Astrocyte (in vitro differentiated cells and primary cell): ENCODE measurements around the gene RAB40AL. TPM values are rescaled to one million over a fixed set of nuclear protein-coding genes. Genes with fewer than 3 reads are reported as not detected.
A peak's percentile ranks its signal among the peaks of the same experiment; 100 is the strongest.

Experiments used
- DNase-seq: peaks from one replicate; pipeline ENCODE4 v3.0.0-alpha.2; 2010; ENCODE audit warnings: low read depth
- FAIRE-seq: peaks from 2 replicates; lab custom pipeline; 2011; peaks lifted over from hg19 to GRCh38; lab: Jason Lieb, UNC
- H2AFZ ChIP-seq: 2 replicates; pipeline ENCODE4 v1.6.0; 2012; ENCODE audit warnings: low read depth, low read length, inconsistent platforms
- H3K27ac ChIP-seq: 2 replicates; pipeline ENCODE4 v1.5.1; 2011; ENCODE audit warnings: low read depth, low read length, inconsistent platforms
- H3K27me3 ChIP-seq: 2 replicates; pipeline ENCODE4 v1.6.0; 2011; ENCODE audit warnings: low read length, inconsistent platforms; ENCODE audit not compliant: insufficient read depth
- H3K36me3 ChIP-seq: 2 replicates; pipeline ENCODE4 v1.5.1; 2011; ENCODE audit warnings: low read length, inconsistent platforms; ENCODE audit not compliant: insufficient read depth
- H3K4me1 ChIP-seq: 2 replicates; pipeline ENCODE4 v1.5.1; 2011; ENCODE audit warnings: low read length, inconsistent platforms; ENCODE audit not compliant: insufficient read depth
- H3K4me2 ChIP-seq: 2 replicates; pipeline ENCODE4 v1.6.0; 2012; ENCODE audit warnings: low read length, inconsistent platforms
- H3K4me3 ChIP-seq: 2 replicates; pipeline ENCODE4 v1.5.1; 2011; ENCODE audit warnings: low read depth, mild to moderate bottlenecking, low read length, inconsistent platforms; ENCODE audit not compliant: insufficient read depth
- H3K79me2 ChIP-seq: 2 replicates; pipeline ENCODE4 v1.6.0; 2012; ENCODE audit warnings: mild to moderate bottlenecking, low read length, inconsistent platforms; ENCODE audit not compliant: insufficient read depth
- H3K9ac ChIP-seq: 2 replicates; pipeline ENCODE4 v1.6.0; 2012; ENCODE audit warnings: mild to moderate bottlenecking, low read length, inconsistent platforms
- H3K9me3 ChIP-seq: 2 replicates; pipeline ENCODE4 v1.5.1; 2012; ENCODE audit warnings: low read depth, mild to moderate bottlenecking, low read length, inconsistent platforms; ENCODE audit not compliant: insufficient read depth
- H4K20me1 ChIP-seq: 2 replicates; pipeline ENCODE4 v1.6.0; 2012; ENCODE audit warnings: low read length, inconsistent platforms; ENCODE audit not compliant: insufficient read depth
- H3K27ac Mint-ChIP-seq: one replicate; pipeline ENCODE4 v1.8.0; 2021; ENCODE audit warnings: mild to moderate bottlenecking, mixed read lengths; ENCODE audit not compliant: unreplicated experiment
- H3K27me3 Mint-ChIP-seq: one replicate; pipeline ENCODE4 v1.8.0; 2021; ENCODE audit warnings: low read depth, mixed read lengths; ENCODE audit not compliant: unreplicated experiment
- H3K36me3 Mint-ChIP-seq: one replicate; pipeline ENCODE4 v1.8.0; 2021; ENCODE audit warnings: low read depth, mixed read lengths; ENCODE audit not compliant: unreplicated experiment
- H3K4me1 Mint-ChIP-seq: one replicate; pipeline ENCODE4 v1.8.0; 2021; ENCODE audit warnings: low read depth, mixed read lengths; ENCODE audit not compliant: unreplicated experiment
- H3K4me3 Mint-ChIP-seq: one replicate; pipeline ENCODE4 v1.8.0; 2021; ENCODE audit warnings: mild to moderate bottlenecking, moderate library complexity, mixed read lengths; ENCODE audit not compliant: unreplicated experiment
- H3K9me3 Mint-ChIP-seq: one replicate; pipeline ENCODE4 v1.8.0; 2021; ENCODE audit warnings: mild to moderate bottlenecking, mixed read lengths; ENCODE audit not compliant: unreplicated experiment
- EZH2 ChIP-seq: IDR thresholded peaks from 2 replicates; pipeline ENCODE4 v1.6.1; 2012; ENCODE audit warnings: mild to moderate bottlenecking, low read length, inconsistent platforms; ENCODE audit not compliant: insufficient read depth
- total RNA-seq: library from RNA; stranded (reverse); gene quantifications from 2 replicates; pipeline ENCODE4 v1.2.1, GENCODE V29; 2021
- TF ChIP-seq, protein P1 (sequence below): IDR thresholded peaks from 2 replicates; pipeline ENCODE4 v1.5.1; 2011; ENCODE audit warnings: low read depth, mild to moderate bottlenecking, inconsistent platforms, low read length, moderate library complexity; ENCODE audit not compliant: insufficient read depth

Gene RAB40AL
- total RNA-seq, 1 donor from 2014 or later: 0.25 TPM

DNA sequence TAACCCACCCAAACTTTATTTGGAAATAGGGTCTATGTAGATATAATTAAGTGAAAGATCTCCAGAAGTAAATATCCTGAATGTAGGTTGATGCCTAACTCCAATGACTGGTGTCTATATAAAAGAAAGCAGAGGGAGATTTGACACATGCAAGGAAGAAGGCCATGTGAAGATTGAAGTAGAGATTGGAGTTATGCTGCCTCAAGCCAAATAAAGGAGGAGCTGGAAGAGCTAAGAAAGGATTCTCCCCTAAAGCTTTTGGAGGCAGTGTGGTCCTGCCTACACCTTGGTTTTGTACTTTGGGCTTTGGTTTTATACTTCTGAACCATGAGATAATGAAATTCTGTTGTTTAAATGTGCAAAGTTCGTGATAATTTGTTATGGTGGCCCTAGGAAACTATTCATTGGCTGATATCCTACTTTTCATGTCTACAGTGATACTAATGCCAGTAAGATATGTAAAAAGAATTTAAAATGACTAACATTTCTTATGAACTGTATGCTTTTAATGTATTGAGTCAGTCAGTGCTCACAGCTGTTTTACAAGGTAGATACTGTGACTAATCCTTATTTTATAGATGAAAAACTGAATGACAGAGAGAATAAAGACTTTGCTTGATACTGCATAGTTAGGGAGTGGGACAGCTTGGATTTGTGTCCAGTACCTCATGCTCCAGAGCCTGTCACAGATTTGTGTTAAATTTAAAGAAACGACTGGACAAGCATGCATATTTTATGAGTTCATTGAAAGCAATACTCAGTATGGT lies 5.9 kb upstream of the RAB40AL start:
- H3K36me3 ChIP-seq: no peaks in the 10 kb centered on the region
- H3K36me3 Mint-ChIP-seq: no peaks in the 10 kb centered on the region
- H3K79me2 ChIP-seq: no peaks in the 10 kb centered on the region
- H3K4me3 ChIP-seq: no peak overlapping the region
- TF ChIP-seq, protein P1, sequence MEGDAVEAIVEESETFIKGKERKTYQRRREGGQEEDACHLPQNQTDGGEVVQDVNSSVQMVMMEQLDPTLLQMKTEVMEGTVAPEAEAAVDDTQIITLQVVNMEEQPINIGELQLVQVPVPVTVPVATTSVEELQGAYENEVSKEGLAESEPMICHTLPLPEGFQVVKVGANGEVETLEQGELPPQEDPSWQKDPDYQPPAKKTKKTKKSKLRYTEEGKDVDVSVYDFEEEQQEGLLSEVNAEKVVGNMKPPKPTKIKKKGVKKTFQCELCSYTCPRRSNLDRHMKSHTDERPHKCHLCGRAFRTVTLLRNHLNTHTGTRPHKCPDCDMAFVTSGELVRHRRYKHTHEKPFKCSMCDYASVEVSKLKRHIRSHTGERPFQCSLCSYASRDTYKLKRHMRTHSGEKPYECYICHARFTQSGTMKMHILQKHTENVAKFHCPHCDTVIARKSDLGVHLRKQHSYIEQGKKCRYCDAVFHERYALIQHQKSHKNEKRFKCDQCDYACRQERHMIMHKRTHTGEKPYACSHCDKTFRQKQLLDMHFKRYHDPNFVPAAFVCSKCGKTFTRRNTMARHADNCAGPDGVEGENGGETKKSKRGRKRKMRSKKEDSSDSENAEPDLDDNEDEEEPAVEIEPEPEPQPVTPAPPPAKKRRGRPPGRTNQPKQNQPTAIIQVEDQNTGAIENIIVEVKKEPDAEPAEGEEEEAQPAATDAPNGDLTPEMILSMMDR: no peak
- TF ChIP-seq EZH2: no peak
- H2AFZ ChIP-seq: no peak overlapping the region
- FAIRE-seq (peak; percentile 88), DNase-seq (no peak)
- no peaks in the 10 kb centered on the region for H3K9me3 Mint-ChIP-seq
- H3K4me1 ChIP-seq: no peaks in the 10 kb centered on the region
- no peaks in the 10 kb centered on the region for H3K27me3 ChIP-seq
- no peak overlapping the region for H3K27ac Mint-ChIP-seq
- no peaks in the 10 kb centered on the region for H3K27me3 Mint-ChIP-seq
- no peaks in the 10 kb centered on the region for H3K4me1 Mint-ChIP-seq
- H3K4me3 Mint-ChIP-seq: no peak overlapping the region
- H3K4me2 ChIP-seq: no peak overlapping the region
- H3K27ac ChIP-seq: no peak overlapping the region
- no peaks in the 10 kb centered on the region for H3K9me3 ChIP-seq
- H3K9ac ChIP-seq: no peak overlapping the region
- no peaks in the 10 kb centered on the region for H4K20me1 ChIP-seq

DNA sequence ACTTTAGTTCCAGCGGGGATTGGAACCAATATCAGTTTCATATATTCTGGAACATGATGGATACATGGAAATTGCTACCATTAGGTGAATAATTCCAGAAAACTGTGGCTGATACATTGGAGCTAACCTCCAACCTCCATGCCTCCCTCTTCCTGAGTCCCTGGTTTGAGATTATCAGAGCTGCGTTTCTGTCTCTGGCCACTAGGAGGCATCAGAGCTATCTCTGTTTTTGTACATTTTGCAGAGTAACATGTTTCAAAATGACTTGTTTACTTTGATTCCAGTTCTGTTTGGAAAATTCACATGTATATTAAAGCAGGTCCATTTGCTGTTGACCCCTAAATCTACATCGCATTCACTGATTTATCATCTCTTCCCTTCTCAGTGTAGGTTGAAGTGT lies 2.4 kb upstream of the RAB40AL start:
- no peak overlapping the region for H3K27ac Mint-ChIP-seq
- no peak overlapping the region for H3K4me2 ChIP-seq
- no peaks in the 10 kb centered on the region for H3K9me3 Mint-ChIP-seq
- H3K27ac ChIP-seq: no peak overlapping the region
- DNase-seq (no peak), FAIRE-seq (no peak)
- no peaks in the 10 kb centered on the region for H3K36me3 Mint-ChIP-seq
- H3K4me3 ChIP-seq: no peak overlapping the region
- no peak overlapping the region for H2AFZ ChIP-seq
- TF ChIP-seq, protein P1: peak; percentile 59
- TF ChIP-seq EZH2: no peak
- H3K79me2 ChIP-seq: no peaks in the 10 kb centered on the region
- no peaks in the 10 kb centered on the region for H3K27me3 ChIP-seq
- no peaks in the 10 kb centered on the region for H3K4me1 Mint-ChIP-seq
- H3K27me3 Mint-ChIP-seq: no peaks in the 10 kb centered on the region
- H3K9ac ChIP-seq: no peak overlapping the region
- H4K20me1 ChIP-seq: no peaks in the 10 kb centered on the region
- H3K36me3 ChIP-seq: no peaks in the 10 kb centered on the region
- no peaks in the 10 kb centered on the region for H3K9me3 ChIP-seq
- H3K4me1 ChIP-seq: no peaks in the 10 kb centered on the region
- H3K4me3 Mint-ChIP-seq: no peak overlapping the region
